HG03457 (cell line): ENCODE results near the gene CLPTM1L.

Experiments used
- ATAC-seq: cut with Tn5 transposase; IDR thresholded peaks from one replicate; pipeline ENCODE4 v1.9.1; 2021; ENCODE audit warnings: moderate number of reproducible peaks; ENCODE audit not compliant: unreplicated experiment

Gene CLPTM1L, protein sequence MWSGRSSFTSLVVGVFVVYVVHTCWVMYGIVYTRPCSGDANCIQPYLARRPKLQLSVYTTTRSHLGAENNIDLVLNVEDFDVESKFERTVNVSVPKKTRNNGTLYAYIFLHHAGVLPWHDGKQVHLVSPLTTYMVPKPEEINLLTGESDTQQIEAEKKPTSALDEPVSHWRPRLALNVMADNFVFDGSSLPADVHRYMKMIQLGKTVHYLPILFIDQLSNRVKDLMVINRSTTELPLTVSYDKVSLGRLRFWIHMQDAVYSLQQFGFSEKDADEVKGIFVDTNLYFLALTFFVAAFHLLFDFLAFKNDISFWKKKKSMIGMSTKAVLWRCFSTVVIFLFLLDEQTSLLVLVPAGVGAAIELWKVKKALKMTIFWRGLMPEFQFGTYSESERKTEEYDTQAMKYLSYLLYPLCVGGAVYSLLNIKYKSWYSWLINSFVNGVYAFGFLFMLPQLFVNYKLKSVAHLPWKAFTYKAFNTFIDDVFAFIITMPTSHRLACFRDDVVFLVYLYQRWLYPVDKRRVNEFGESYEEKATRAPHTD

DNA sequence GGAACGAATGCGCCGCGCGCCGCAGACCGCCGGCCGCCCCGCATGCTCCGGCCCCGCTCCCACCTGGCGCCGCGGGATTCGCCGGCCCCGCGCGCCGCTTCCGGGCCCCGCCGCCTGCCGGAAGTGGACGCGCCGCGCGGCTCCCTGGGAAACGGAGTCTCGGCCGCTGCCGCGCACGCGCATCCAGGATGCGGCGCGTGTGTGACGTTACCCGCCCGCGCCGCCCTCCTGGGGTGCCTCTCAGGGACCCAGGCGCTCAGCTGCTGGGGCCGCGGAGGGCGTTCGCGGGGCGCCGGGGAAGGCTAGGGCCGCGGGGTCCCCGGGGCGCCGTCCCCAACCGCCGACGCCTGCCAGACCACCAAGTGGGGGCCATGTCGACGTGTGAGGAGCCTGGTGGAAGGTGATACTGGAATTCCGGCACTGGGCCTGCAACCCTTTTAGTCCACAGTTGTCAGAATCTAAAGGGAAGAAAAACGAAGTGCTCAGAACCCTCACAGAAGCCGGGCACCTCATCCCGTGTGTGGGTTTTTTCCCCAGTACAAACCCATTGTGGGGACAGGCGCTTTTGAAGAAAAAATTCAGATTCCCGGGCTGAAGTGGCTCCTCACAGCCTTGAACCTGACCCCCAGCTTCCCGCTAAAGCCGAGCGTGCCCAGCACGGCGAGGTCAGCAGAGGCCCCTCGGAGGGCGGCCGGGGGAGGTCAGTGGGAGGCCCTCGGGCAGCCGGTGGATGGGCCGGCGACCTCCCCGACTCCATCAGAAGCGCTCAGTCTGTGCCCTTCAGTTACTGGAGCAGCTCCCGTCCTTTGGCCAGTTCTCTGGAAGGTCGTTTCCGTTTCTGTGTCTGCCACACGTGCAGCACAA, at the start of gene CLPTM1L:
TSS of gene CLPTM1L (minus strand) at position 125 of the 864 bp plus-strand sequence. CDS start 258 bp downstream, outside the sequence.
- peak; percentile 75 for ATAC-seq

DNA sequence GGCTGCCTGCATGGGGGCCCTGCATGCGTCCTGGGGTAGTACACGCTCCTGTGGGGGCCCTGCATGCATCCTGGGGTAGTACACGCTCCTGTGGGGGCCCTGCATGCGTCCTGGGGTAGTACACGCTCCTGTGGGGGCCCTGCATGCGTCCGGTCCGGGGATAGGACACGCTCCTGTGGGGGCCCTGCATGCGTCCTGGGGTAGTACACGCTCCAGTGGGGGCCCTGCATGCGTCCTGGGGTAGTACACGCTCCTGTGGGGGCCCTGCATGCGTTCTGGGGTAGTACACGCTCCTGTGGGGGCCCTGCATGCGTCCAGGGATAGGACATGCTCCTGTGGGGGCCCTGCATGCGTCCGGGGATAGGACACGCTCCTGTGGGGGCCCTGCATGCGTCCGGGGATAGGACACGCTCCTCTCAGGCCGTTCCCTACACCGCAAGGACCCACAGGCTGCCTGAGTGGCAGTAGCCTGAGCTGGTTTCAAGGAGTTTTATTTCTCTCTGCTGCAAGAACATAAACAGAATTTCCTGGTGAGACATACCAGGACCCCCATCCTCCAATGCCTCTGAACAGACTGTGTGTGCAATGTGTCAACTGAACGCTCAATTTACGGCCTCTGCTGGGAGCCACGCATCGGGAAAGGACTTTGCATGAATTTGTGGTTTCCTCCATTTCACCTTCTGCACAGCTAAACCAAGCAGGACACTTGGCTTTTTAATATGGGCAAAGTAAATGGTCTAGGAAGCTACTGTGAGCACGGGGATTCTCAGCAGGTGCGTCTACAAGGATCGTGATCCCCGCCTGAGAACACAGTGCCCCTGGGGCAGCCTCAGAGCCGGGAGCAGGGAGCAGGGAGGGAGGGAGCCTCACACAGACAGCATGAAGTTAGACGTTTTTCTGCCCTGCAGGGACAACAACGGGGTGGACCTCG, 48.9 kb upstream of the CLPTM1L start:
- ATAC-seq: no peak

DNA sequence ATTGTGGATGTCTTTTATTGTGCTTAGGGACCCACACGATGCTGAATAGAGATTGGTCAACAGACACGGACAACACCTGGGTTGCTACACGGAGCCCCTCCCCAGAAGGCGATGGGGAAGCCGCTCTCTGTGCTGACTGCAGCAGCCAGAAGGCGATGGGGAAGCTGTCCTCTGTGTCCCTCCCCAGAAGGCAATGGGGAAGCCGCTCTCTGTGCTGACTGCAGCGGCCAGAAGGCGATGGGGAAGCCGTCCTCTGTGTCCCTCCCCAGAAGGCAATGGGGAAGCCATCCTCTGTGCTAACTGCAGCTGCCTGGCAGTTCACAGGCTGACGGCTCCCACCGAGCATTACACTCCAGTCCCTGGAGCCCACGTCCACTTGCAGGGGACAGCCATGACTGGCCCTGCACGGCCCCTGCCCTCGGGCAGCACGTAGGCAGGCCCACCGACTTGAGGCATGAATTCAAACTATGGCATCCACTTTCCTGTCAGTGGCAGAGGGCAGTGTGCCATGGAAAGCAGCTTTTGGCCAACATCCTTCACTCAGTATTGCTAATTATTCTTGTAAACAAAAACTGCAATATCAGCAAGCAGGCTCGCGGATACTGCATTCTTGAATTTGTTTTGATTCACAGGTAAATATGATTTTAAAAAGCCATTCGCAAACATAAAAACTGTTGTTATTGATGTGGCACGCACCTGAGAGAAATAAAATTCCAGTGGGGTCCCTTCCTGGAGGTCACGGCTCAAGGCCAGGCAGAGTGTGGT, 48.1 kb upstream of the CLPTM1L start:
- ATAC-seq: no peak

DNA sequence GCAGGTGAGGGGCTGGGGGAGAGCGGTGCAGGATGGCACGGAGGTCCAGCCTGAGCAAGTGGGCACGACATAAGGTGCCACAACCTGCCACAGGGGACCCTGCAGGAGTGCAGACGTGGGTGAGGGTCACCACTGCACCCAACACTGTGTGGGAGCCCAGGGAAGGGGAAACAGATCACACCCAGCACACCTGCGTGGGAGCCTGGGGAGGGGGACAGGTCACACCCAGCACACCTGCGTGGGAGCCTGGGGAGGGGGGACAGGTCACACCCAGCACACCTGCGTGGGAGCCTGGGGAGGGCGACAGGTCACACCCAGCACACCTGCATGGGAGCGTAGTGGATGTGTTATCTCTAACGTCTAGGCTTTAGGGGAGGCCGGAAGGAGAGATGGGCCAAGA, 47.4 kb upstream of the CLPTM1L start:
- ATAC-seq: no peak

DNA sequence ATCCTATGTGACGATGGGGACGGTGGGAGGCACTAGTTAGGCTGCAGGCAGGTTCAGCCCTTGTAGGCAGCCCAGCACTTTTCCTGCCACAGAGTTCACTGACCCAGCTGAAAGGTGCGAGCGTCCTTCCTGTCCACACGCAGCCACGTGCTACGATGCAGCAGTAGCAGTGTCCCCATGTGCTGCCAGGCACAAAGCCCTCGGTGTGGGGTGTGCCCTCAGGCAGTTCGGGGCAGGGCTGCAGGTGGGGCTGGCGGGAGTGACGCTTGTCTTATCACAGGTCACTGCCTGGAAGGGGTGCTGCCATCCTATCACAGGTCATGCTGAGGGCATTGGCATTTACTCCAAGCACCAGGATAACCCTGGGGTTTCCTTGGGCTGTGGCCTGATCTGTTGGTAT, 46.8 kb upstream of the CLPTM1L start:
- no peak for ATAC-seq

DNA sequence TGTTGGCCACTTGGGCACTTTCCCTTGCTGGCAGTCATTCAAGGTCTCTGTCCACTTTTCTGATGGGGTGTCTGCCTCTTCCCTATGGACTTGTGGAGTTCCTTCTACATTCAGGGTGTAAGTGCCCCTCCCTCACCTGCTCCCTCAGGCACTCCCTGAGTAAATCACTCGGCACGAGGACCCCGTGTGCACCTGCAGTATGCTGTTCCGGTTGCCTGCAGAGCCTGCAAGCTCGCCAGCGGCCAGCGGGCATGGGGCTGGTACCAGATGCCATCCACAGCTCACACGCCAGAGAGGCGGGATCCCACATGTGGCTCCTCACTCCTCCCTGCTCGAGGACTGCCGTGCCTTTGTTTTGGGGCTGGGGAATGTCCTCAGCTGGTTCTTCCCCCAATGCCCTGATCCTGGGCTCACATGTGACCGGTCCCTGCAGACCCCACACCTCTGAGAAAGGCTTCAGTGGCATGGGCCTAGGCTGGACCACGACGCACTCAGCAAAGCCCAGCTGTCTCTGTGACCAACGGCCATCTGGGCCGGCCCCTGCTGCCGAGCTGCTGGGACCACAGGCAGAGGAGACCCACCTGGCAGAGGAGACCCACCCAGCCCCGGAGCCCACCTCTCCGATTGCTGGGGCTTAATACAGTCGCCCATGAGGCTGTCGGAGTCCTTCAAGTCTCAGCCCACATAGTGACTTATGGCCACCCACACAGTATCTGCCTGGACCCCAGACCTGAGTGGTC, 46.1 kb upstream of the CLPTM1L start:
- ATAC-seq: no peak

DNA sequence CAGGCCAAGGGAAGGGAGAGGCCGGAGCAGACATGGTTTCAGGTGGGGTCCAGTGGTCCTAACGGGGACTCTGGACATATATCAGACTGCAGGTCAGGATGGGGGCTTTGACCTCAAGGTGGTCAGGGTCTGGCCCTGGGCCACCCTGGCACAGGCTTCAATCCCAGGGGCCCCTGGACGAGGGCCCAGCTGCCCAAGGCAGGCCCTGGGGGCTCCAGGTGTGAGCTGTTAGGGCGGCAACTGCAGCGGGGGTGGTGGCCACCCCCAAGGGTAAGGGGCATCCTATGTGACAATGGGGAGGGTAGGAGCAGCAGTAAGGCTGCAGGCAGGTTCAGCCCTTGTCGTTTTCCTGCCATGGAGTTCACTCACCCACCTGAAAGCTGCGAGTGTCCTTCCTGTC, 45.4 kb upstream of the CLPTM1L start:
- no peak for ATAC-seq

DNA sequence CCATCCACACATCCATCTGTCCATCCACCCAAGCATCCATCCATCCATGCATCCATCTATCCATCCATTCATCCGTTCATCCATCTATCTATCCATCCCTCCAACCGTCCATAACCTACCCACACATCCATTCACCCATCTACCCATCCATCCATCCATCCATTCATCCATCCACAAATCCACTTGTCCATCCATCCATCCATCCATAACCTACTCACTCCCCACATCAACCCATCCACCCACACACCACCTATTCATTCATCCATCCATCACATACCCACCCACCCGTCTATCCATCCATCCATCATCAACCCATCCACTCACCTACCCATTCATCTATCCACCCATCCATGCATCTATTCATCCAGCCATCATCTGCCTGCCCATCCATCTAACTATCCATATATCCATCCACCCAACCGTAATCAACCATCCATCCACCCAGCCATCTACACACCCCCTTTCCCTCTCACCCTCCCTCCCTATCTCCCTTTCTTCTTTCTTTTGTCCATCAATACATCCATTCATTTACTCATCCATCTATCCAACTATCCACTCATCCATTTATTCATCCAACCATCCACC, 43.6 kb upstream of the CLPTM1L start:
- no peak for ATAC-seq

DNA sequence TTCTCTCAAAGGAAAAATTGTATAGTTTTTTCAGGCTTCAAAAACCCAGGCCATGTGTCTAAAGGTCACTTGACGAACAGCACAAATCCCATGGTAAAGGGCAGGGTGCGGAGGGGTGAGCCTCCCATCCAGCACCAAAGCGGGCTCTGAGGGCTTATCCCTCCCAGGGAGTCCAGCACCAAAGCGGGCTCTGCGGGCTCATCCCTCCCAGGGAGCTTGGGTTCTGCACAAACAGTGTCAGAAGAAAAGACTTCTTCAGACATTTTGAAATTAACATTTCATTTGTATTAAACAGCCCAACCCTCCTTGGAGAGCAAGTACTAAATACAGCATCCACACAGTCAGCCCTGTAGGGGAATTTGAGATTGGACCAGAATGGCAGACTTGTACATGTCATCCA, 43.0 kb upstream of the CLPTM1L start:
- no peak for ATAC-seq

DNA sequence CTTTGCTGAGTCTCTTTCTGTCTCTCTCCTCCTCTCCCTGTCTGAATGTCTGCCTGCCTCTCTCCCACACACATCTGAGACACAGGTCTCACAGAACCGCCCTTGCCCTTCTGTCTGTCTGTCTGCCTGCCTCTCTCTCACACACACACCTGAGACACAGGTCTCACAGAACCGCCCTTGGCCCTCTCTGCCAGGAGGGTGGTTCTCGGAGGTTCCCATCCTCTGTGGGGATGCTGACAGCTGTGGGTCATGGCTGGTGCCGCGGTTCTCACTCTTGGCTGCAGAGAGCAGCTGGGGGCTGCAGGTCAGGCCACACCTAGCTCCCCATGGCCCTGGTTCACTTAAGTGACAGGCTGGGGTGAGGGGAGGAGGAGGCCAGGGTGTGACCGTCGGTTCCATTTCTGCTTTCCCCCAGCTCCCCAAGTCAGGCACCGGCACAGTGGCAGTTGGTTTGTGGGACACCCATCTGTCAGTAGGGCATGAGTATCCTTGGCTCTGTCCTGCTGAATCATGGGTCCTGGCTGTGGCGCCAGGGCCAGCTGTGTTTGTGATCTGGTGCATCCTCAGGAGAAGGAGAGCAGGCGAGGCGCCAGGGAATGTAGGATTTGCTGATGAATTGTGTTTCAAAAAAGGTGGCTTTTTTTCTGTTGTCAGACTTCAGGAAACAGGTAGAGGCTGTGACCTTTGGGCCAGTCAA, 42.3 kb upstream of the CLPTM1L start:
- ATAC-seq: no peak

DNA sequence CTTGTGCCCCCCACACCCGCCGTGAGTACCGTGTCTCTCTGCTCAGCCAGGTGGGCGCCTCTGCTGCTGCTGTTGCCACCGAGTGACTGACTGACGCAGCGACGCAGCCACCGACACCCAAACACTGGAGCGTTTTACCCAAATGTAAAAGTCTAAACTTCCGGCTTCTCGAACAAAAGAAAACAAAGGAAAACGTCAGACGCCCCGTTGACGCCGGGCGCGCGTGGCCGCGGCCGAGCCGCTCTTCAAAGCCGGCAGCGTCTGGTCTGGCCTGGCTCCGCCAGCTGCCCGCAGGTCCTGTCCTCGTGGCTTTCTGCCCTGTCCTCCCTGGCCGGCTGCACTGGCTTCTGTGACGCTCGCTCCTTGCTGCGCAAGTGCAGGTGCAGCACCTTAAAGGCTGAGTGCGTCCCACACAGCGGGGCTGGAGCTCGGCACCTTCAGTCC, 41.4 kb upstream of the CLPTM1L start:
- peak; percentile 14 for ATAC-seq

DNA sequence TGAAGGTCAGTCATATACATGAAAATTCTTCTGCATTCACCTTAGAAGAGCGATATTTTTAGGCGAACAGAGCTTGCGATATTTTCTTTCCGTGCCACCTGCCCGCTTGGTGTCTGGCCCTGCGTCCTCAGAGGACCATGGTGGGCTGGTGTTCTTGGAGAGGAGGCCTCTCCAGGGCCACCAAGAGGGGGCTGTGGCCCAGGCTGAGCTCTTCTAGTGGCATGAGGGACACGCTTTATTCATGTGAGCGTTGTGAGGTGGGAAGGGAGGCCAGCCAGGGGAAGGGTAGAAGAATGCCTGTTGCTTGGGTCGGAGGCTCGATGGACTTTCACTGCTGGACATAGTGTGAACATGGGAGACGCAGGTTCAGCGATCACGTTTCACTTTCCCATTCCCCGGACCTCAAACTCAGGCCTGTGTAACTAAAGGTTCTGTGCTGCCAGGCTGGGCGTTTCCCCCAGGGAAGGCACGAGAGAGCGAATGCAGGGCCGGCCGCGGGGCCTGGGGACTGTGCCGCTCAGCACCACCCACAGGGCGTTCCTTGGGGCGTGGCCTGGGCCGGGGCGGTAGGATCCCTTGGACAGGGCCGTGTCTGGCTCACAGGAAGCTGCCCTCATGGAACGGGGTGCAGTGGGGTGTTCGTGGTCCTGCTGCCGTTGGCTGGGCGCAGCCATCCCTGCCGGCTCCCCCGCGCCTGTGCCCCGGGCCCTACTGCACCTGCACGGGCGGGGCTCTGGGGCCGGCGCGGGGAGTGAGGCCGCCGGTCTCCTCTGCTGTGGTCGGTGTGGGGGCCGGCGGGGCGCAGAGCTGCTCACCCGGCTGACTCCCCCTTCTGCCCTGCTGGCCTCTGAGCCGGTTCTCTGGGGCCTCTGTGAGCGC, 40.7 kb upstream of the CLPTM1L start:
- peak; percentile 87 for ATAC-seq

DNA sequence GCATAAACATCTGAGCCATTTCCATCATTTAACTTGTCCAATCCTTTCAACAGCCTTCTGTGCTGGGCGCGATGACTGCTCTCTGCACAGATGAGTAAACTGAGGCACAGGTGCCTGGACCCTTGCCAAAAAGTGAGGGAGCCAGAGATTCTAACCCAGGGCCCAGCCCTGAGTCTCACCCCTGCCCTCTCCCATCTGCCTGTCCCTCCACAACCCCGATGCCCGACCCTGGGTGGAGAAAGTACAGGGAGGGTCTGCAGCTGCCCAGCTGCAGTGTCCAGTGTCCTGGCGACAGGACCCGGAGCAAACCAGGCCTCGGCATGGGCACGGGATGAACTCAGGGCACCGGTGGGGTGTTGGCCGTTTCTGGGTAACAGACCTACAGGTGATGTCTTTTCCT, 39.6 kb upstream of the CLPTM1L start:
- no peak for ATAC-seq

DNA sequence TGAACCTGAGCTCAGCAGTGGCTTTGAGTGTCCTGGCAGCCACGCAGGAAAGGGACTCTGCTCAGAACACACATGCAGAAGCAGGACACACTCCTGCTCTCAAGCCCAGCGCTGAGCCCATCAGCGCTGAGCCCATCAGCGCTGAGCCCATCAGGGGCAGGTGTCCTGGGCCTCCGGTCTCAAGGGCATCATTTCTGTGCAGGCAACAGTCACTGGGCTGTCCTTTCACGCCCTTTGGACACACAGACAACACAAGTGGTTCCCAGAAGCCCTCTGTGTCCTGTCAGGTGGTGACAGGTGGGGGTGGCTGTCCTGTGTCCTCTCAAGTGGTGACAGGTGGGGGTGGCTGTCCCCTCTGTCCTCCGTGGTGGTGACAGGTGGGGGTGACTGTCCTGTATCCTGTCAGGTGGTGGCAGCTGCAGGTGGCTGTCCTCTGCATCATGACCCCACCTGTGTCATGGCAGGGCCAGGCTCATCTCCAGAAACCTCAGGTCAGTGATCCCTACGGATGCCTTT, 39.0 kb upstream of the CLPTM1L start:
- ATAC-seq: no peak

DNA sequence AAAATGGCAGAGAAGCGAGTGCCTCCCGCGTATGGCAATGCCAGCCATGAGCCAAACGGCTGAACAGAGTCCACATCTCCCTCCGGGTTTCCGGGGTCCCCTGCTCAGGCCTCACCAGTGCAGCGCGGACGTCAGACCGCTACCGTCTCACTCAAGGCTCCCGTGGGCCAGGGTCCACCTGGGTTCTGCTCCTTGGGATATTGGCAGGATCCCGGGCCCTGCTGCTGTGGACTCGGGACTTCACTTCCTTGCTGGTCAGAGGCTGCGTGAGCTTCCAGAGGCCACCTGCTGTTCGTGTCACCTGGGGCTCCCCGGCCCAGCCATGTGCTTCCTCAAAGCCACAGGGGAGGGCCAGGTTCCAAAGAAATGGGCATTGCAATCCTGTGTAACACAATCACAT, 38.4 kb upstream of the CLPTM1L start:
- no peak for ATAC-seq

DNA sequence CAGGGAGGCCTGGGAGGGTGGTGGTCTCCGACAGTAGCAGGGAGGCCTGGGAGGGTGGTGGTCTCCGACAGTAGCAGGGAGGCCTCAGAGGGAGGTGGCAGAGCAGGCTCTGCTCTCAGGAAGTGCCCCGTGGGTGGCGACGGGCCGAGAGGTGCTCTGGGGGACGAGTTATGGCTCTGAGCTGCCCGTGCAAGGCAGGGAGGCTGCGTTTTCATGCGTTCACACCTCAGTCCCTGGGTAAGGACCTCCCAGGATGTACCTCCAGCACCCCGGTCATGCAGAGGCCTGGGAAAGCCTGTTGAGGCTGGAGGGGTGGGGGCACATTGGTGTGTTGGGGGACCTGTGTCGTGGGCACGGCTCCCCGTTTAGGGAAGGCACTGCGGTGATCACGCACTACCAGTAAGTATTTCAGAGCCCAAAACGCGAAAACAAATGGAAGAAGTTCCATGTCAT, 37.4 kb upstream of the CLPTM1L start:
- no peak for ATAC-seq
